SJCRH30 (cell line): ENCODE data around the gene DIP2A. TPM values are rescaled to one million over a fixed set of nuclear protein-coding genes. Genes with fewer than 3 reads are reported as not detected.

Experiments used
- DNase-seq, 2 experiments: peaks; one replicate each; pipeline ENCODE4 v3.0.0-alpha.2; 2015 to 2020
- H3K27ac ChIP-seq: fragments of 250-450 bp; sonication (Bioruptor Pico); 2 replicates; pipeline ENCODE4 v1.5.1; 2020; ENCODE audit warnings: mild to moderate bottlenecking, moderate library complexity
- H3K27me3 ChIP-seq: fragments of 250-450 bp; sonication (Bioruptor Pico); 2 replicates; pipeline ENCODE4 v1.5.1; 2020; ENCODE audit warnings: mild to moderate bottlenecking, moderate library complexity
- H3K36me3 ChIP-seq: fragments of 250-450 bp; sonication (Bioruptor Pico); 2 replicates; pipeline ENCODE4 v1.5.1; 2020; ENCODE audit warnings: mild to moderate bottlenecking, moderate library complexity
- H3K4me1 ChIP-seq: fragments of 250-450 bp; sonication (Bioruptor Pico); 2 replicates; pipeline ENCODE4 v1.5.1; 2020; ENCODE audit warnings: mild to moderate bottlenecking, moderate library complexity
- H3K4me3 ChIP-seq: fragments of 250-450 bp; sonication (Bioruptor Pico); 2 replicates; pipeline ENCODE4 v1.5.1; 2020; ENCODE audit warnings: mild to moderate bottlenecking, moderate library complexity
- H3K9me3 ChIP-seq: fragments of 250-450 bp; sonication (Bioruptor Pico); replicated peaks from 2 replicates; pipeline ENCODE4 v1.5.1; 2020; ENCODE audit warnings: mild to moderate bottlenecking, moderate library complexity
- total RNA-seq: library from RNA; depleted of rRNA; stranded (reverse); fragments of >200 nt; shearing (Covaris generic); gene quantifications from 2 replicates; pipeline ENCODE4 v1.2.3, GENCODE V29; 2014

Gene DIP2A
- total RNA-seq, 1 experiment from 2014 or later: 27.0 TPM

DNA sequence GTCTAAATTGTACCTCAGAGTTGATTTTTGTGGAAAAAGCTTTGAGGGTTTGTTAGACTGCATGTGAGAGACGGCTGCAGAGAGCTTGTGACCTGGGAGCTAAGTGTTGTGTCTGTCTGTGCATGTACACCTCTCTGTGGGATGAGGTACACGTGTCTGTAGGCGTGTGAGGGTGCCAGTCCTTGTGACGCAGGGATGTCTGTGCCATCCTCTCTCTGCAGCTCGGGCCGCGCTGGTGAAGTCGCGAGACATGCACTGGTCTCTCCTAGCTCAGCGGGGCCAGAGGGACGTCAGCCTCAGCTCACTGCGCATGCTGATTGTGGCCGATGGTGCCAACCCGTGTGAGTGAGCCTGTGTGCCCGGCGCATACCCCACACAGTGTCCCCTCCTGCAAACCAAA, 79.6 kb downstream of the DIP2A start:
- Histone ChIP-seq H3K36me3 (peaks cover 23% of the 10 kb centered on the region), H3K4me1 (no peaks in the 10 kb centered on the region), H3K27me3 (no peaks in the 10 kb centered on the region), H3K27ac (no peak overlapping the region), H3K9me3 (no peaks in the 10 kb centered on the region), H3K4me3 (no peak overlapping the region)
- DNase-seq: no peak

DNA sequence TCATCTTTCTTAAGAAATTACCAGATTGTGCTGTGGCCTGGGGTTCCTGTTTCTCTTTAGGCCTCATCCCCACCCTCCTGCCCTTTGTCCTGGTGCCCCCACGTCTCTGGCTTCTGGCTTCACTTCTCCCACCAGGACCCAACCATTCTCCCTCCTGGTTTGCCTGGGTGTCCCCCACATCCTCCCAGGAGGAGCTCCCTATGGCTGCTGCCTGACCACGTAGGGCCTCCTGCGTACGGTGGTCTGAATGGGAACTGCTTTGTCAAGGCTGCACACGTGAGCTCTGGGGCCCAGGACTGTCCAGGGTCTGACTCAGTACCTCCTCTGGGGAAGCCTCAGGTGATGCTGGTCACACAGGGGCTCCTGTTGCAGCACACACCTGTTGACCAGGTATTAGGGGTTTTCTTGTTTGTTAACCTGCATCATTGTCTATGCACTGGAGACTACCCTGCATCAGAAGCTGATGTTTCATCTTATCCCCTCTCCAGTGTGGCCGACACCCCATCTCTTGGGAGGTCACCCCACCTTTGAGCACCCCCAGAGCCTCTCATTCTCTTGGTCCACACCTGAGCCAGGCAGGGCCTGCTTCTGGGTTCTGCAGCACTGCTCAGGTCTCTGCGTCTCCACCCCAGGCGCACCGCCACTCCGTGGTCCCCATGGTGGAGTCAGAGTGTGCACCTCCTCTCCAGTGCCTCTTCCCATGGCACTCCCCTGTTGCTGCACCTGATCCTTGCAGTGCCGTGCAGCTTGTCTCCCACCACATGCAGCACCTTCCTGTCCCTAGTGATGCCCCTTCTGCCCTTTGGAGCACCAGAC, 80.4 kb downstream of the DIP2A start:
- no peak overlapping the region for H3K27ac ChIP-seq
- DNase-seq: no peak
- H3K4me3 ChIP-seq: no peak overlapping the region
- H3K27me3 ChIP-seq: no peaks in the 10 kb centered on the region
- H3K4me1 ChIP-seq: no peaks in the 10 kb centered on the region
- H3K36me3 ChIP-seq: peaks cover 22% of the 10 kb centered on the region
- no peaks in the 10 kb centered on the region for H3K9me3 ChIP-seq

DNA sequence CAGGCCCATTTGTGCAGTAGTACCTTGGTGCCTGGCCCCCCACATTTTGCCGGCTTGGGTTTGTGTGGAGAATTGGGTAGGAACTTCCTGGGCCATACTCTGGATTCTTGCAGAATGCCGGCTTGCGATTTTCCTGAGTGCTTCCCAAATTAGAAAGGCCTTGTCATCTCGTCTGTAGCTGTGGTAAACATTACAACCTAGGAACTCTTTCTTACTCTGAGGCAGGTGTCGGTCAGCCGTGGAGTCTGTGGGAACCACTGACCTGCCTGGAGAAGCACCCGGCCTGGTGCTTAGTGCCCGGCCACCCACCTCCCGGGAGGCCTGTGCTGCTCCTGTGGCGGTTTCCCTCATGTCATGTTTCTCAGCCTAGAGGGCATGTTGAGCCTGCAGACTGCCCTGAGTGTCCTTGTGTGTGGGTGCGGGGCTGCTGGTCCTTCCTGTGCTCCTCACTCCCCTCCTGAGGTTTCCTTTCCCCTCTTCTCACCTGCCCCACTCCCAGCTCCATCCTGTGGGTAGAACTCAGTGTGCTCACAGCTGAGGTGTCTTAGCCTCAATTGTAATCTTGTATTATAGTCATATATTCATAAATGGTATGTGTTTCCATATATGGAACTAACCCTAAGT, 81.5 kb downstream of the DIP2A start:
- Histone ChIP-seq H3K36me3 (peaks cover 17% of the 10 kb centered on the region; the same call in 1 of the 2 replicates), H3K9me3 (no peaks in the 10 kb centered on the region), H3K4me3 (no peak overlapping the region), H3K4me1 (no peaks in the 10 kb centered on the region), H3K27ac (no peak overlapping the region), H3K27me3 (no peaks in the 10 kb centered on the region)
- DNase-seq: no peak

DNA sequence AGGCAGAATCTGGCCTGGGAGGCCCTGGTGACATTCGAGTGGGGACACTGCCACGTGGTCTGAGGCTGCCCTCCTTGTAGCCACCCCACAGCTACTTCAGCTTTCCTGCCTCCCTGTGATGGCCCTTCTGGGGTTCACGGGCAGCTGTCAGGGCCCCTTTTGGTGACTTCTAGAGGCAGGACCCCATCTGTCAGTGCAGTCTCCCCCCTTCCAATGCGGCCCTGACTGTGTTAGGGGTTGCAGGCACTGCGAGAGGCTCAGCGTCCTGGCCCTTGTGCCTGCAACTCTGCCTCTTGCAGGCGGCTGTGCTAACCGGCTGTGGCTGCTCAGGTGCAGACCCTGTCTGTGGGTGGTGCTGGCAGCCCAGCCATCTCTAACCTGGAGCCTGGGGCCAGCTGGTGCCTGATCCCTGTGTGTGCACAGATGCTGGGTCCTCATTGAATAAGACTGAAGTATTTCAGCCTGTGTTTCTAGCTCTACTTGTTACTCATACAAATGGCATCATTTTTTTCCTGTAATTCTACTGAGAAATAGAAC, 84.0 kb downstream of the DIP2A start:
- Histone ChIP-seq H3K27ac (no peak overlapping the region), H3K36me3 (peaks cover 19% of the 10 kb centered on the region), H3K9me3 (no peaks in the 10 kb centered on the region), H3K4me1 (no peaks in the 10 kb centered on the region), H3K27me3 (no peaks in the 10 kb centered on the region), H3K4me3 (no peak overlapping the region)
- no peak for DNase-seq

DNA sequence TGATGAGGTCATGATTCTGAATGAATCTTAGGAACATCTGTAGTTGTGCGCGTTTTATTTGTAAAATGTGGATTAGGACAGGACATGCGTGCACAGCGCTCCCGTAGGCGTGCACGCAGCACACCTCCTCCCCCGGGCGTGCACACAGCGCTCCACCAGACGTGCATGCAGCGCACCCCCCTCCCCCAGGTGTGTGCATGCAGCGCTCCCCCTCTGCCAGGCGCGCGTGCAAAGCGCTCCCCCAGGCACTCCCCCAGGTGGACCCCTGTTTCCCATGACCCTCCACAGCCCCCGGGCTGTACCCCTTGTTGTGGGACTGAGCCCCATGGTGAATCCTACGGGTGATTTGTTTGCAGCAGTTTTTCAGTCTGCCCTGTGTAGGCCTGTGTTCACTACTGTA, 84.6 kb downstream of the DIP2A start:
- Histone ChIP-seq H3K27me3 (no peaks in the 10 kb centered on the region), H3K27ac (no peak overlapping the region), H3K36me3 (peaks cover 19% of the 10 kb centered on the region), H3K4me1 (no peaks in the 10 kb centered on the region), H3K4me3 (no peak overlapping the region), H3K9me3 (no peaks in the 10 kb centered on the region)
- DNase-seq: no peak

DNA sequence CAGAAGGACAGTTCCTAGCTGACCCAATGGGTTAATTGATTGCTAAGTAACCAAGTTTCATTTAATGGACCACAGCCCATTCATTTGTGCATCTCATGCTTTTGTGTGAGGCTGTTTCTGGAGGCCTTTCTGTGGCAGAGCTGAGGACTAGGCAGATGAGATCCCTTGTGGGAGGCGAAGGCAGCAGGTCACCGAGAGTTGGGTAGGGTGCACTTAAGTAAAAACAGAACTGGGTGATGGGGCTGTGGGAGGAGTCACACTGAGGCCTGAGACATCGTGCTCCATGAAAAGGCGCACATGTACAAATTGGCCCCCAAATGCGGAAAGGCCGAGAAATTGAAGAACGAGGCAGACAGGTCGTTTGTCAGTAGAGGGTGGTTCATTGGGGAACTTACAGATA, 85.3 kb downstream of the DIP2A start:
- H3K4me3 ChIP-seq: no peak overlapping the region
- peaks cover 19% of the 10 kb centered on the region for H3K36me3 ChIP-seq

DNA sequence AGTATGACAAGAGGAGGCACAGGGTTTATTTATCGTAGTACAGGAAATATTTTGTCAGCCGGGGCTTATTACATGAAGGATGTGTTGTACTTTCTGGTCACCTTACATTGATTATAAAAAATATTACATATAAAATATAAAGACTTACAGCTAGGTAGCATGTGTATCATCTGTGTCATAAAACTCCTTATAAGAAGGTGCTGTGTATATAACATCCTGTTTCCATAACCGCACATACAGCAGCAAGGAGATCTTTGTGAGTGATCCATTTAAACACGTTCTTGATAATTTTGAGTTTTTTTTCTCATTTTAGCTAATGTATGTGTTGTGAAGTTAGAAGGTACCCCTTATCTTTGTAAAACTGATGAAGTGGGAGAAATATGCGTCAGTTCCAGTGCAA, 86.1 kb downstream of the DIP2A start:
- no peaks in the 10 kb centered on the region for H3K27me3 ChIP-seq
- H3K4me3 ChIP-seq: no peak overlapping the region
- no peak for DNase-seq
- H3K27ac ChIP-seq: no peak overlapping the region
- H3K4me1 ChIP-seq: no peaks in the 10 kb centered on the region
- peaks cover 24% of the 10 kb centered on the region for H3K36me3 ChIP-seq
- no peaks in the 10 kb centered on the region for H3K9me3 ChIP-seq

More for the DNA sequence above, 85.3 kb downstream of the DIP2A start:
- Histone ChIP-seq H3K27ac (no peak overlapping the region), H3K9me3 (no peaks in the 10 kb centered on the region), H3K27me3 (no peaks in the 10 kb centered on the region), H3K4me1 (no peaks in the 10 kb centered on the region)
- no peak for DNase-seq

DNA sequence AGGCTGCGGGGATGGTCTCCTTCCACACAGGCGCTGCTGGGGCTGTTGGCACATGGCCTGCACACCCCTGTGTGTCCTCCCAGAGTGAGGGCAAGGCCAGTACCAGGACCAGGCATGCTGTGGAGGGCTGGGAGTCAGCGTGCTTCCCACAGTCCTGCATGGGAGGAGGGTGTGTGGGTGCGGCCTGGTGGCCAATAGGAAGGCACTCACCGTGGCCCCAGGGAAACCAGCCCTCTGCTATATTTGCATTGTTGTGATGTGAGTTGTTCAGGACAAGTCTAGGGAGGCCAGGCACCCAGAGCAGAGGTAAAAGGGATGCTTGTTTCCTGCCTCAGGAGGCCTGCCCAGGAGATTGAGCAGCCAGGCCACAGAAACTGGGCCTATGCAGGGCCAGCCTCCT, 86.7 kb downstream of the DIP2A start:
- peaks cover 24% of the 10 kb centered on the region for H3K36me3 ChIP-seq
- DNase-seq: no peak
- H3K4me3 ChIP-seq: no peak overlapping the region
- H3K4me1 ChIP-seq: no peaks in the 10 kb centered on the region
- no peak overlapping the region for H3K27ac ChIP-seq
- no peaks in the 10 kb centered on the region for H3K9me3 ChIP-seq
- no peaks in the 10 kb centered on the region for H3K27me3 ChIP-seq

DNA sequence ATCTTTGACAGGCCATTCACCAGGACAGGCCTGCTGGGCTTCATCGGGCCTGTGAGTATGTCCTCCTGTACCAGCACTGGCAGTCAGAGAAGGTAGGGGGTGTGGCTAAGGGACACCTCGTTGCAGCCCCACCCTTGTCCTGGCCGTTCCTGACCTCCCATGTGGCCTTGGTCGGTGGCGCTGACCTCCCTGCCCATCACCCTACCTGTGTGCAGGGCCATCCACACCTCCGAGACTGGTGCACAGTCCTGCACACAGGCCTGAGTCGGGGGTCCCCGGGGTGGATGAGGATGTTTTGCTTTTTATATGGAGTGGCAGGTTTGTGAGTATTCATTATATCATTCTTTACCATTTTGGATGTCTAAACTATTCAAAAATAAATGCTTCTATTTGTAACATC, 87.2 kb downstream of the DIP2A start:
- Histone ChIP-seq H3K4me3 (no peak overlapping the region), H3K4me1 (no peaks in the 10 kb centered on the region), H3K27me3 (no peaks in the 10 kb centered on the region), H3K27ac (no peak overlapping the region), H3K36me3 (peaks cover 24% of the 10 kb centered on the region), H3K9me3 (no peaks in the 10 kb centered on the region)
- no peak for DNase-seq

DNA sequence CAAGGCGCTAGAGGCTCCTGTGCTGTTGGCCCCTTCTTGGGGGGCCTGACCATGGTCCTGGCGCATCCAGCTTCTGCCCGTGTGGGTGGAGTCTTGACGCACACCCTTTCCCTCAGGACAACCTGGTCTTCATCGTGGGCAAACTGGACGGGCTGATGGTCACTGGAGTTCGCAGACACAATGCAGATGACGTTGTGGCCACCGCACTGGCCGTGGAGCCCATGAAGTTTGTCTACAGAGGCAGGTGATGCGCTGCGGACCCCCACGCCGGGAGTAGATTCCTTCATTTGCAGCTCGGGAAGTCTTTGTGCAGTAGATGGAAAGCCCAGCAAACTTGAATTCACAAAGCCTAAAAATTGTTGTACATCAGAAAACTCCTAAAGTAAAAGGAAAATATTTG, 88.1 kb downstream of the DIP2A start:
- no peaks in the 10 kb centered on the region for H3K4me1 ChIP-seq
- DNase-seq: no peak
- no peak overlapping the region for H3K4me3 ChIP-seq
- no peak overlapping the region for H3K27ac ChIP-seq
- no peaks in the 10 kb centered on the region for H3K27me3 ChIP-seq
- no peaks in the 10 kb centered on the region for H3K9me3 ChIP-seq
- H3K36me3 ChIP-seq: peaks cover 18% of the 10 kb centered on the region

DNA sequence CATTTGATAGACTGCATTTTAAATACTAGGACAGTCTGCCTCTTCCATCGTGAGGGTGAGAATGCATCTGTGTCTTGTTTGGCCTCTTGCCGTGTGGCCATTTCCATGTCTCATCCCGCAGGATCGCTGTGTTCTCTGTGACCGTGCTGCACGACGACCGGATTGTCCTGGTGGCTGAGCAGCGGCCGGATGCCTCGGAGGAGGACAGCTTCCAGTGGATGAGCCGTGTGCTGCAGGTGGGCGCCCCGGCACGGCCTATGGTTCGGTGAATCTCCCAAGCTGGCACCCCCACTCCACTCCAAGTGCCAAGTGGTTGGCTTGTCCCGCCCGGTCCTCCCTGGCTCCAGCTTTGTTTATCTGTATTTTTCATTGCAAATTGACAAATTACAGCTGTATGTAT, 91.0 kb downstream of the DIP2A start:
- no peak overlapping the region for H3K4me3 ChIP-seq
- no peaks in the 10 kb centered on the region for H3K4me1 ChIP-seq
- DNase-seq: no peak
- H3K27ac ChIP-seq: no peak overlapping the region
- no peaks in the 10 kb centered on the region for H3K9me3 ChIP-seq
- peaks cover 21% of the 10 kb centered on the region for H3K36me3 ChIP-seq
- no peaks in the 10 kb centered on the region for H3K27me3 ChIP-seq

DNA sequence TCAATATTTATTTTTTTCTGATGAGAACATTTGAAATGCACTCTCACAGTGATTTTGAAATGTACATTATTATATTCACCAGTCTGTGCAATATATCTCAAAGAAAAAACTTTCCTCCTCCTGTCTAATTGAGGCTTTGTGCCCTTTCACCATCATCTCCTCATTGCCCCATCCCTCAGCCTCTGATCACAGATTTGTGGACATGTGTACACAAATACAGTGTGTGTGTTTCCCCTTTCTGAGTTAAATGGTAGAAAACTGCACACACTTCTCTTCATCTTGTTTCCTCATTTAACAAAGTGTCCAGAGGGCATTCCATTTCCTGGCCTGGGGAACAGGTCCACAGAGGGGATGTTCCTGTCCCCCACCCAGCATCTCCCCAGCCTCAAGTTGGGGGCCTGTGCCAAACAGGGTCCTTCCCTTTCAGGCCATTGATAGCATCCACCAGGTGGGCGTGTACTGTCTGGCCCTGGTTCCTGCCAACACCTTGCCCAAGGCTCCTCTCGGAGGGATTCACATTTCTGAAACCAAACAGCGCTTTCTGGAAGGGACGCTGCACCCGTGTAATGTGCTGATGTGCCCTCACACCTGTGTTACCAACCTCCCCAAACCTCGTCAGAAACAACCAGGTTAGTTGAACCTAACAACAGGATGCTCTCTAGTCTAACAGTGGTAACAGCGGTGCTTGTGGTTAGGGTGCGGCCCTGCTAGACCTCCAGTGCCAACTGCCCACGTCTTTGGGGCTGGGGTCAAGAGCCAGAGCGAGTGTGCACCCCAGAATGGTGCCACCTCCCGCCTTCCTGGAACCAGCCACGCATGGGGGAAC, 91.6 kb downstream of the DIP2A start:
- no peak for DNase-seq
- H3K27ac ChIP-seq: no peak overlapping the region

DNA sequence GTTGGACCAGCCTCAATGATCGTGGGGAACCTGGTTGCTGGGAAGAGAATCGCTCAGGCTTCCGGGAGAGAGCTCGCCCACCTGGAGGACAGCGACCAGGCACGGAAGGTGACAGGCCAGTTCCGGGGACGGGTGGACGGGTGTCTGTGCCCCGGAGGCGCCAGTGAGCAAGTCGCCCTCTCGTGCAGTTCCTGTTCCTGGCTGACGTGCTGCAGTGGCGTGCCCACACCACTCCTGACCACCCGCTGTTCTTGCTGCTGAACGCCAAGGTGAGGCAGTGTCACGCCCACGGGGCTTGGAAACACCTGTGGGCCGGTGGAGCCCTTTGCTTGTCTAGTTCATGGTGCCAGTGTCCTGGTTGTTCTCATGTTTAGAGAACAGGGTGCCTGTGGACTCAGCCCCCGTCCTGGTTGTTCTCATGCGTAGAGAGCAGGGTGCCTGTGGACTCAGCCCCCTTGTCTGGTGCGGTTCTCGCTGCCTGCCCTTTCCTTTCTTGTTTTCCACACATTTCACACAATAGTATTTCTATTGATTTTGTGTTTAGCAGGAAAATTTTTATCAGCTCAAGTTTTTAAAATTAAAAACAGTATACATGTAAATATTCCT, 93.0 kb downstream of the DIP2A start:
- H3K36me3 ChIP-seq: peaks cover 26% of the 10 kb centered on the region
- DNase-seq: no peak
- H3K9me3 ChIP-seq: no peaks in the 10 kb centered on the region

More for the DNA sequence above, 91.6 kb downstream of the DIP2A start:
- Histone ChIP-seq H3K36me3 (peaks cover 16% of the 10 kb centered on the region), H3K4me1 (no peaks in the 10 kb centered on the region), H3K4me3 (no peak overlapping the region), H3K27me3 (no peaks in the 10 kb centered on the region), H3K9me3 (no peaks in the 10 kb centered on the region)

DNA sequence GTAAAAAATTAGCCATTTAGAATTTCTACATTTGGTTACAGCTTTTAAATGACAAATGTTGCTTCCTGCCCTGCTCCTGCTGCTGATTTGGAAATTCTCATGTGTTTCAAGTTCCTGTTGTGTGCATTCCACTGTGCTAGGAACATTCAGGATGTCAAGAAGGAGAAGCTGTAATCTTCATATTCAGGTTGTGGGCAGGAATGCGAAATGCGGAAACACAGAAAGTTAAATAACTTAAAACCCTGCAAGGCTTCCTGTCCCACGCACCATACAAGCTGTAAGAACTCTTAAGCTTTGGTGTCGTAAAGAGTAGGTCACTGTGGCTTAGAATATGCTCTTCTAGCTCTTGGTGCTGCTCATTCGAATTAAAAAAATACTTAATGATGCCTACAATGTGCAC, 93.6 kb downstream of the DIP2A start:
- H3K27ac ChIP-seq: no peak overlapping the region
- H3K4me1 ChIP-seq: no peaks in the 10 kb centered on the region
- H3K4me3 ChIP-seq: no peak overlapping the region
- H3K36me3 ChIP-seq: peaks cover 20% of the 10 kb centered on the region
- no peaks in the 10 kb centered on the region for H3K27me3 ChIP-seq
- no peaks in the 10 kb centered on the region for H3K9me3 ChIP-seq
- DNase-seq: no peak

More for the DNA sequence above, 93.0 kb downstream of the DIP2A start:
- H3K27me3 ChIP-seq: no peaks in the 10 kb centered on the region
- no peak overlapping the region for H3K27ac ChIP-seq
- H3K4me3 ChIP-seq: no peak overlapping the region
- no peaks in the 10 kb centered on the region for H3K4me1 ChIP-seq
